Left colon (tissue), 2 donors: ENCODE measurements around the gene MLPH. TPM values are rescaled to one million over a fixed set of nuclear protein-coding genes. Genes with fewer than 3 reads are reported as not detected.

Source experiments
- ATAC-seq: fragments of 200-7000 bp; cut with Tn5 transposase; one replicate; pipeline ENCODE4 v1.9.1; 2020; ENCODE audit warnings: mild to moderate bottlenecking, moderate library complexity
- DNase-seq, 2 donors: peaks; one replicate each; pipeline ENCODE4 v3.0.0-alpha.2; 2020
- intact Hi-C, 2 donors: fragments of 100-400 bp; cut with DNase I in 1 of 2; cut with micrococcal nuclease in 1 of 2; formaldehyde crosslinking; loops; one replicate each; pipeline versions ENCODE4 v1.11.2 to v1.14.0; 2022; cut with DNase I, micrococcal nuclease
- total RNA-seq, 2 donors: library from RNA; stranded (reverse); fragmentation: NEBNext Ultra II Directional; extraction: Animal tissue kit (Norgen Biotek cat#: 25700); gene quantifications; one replicate each; pipeline ENCODE4 v1.2.1, GENCODE V29; 2021
- donor health status: DM: no; HTN: no; CAD: no.
- donor health status: DM: yes; HTN: yes; CAD: no.

Gene MLPH
- total RNA-seq, 2 donors from 2014 or later: 117 to 139 TPM

DNA sequence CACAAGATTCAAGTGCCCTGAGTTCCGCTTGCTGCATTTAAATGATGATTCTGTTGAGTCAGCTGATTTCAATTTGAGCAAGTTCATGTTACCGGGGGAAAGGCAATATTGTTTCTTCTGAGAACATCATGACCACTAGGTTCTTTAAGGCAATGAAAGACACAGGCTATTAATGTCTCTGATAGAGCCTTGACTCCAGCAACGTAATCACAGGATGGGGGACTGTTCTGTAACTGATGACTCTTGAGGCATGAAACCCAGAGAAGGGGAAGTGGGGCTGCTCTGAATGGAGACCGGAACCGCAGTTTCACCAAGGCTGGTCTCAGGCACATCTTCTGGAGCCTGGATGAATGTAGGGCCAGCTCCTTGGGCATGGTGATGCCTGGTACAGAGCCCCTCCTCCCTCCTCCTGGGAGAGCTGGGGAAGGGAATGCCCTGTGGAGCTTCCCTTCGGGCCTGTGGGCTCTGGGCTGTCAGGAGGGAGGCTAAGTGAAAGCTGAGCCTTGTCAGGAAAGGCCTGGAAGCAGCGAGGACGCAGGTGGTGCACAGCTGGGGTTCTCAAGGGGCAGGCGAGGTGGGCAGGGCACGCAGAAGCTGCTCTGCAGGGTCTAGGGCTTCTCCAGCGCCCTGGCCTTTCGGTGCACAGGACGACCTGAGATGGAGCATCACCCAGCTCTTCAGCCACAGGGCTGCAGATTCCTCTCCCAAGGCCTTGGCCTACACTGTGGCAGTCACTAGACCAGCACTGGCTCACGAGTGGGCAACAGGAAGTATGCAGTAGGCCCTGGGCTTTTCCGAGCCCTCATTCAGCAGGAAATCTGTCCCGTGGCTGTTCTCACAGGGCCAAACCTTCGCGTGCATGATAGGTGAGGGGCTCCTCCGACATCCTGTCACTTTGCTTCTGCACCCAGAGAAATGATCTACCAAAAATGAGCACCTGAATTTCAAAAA lies 42.7 kb downstream of the MLPH start:
- ATAC-seq (no peak), DNase-seq (no peak)
- intact Hi-C loops: no loop called here

DNA sequence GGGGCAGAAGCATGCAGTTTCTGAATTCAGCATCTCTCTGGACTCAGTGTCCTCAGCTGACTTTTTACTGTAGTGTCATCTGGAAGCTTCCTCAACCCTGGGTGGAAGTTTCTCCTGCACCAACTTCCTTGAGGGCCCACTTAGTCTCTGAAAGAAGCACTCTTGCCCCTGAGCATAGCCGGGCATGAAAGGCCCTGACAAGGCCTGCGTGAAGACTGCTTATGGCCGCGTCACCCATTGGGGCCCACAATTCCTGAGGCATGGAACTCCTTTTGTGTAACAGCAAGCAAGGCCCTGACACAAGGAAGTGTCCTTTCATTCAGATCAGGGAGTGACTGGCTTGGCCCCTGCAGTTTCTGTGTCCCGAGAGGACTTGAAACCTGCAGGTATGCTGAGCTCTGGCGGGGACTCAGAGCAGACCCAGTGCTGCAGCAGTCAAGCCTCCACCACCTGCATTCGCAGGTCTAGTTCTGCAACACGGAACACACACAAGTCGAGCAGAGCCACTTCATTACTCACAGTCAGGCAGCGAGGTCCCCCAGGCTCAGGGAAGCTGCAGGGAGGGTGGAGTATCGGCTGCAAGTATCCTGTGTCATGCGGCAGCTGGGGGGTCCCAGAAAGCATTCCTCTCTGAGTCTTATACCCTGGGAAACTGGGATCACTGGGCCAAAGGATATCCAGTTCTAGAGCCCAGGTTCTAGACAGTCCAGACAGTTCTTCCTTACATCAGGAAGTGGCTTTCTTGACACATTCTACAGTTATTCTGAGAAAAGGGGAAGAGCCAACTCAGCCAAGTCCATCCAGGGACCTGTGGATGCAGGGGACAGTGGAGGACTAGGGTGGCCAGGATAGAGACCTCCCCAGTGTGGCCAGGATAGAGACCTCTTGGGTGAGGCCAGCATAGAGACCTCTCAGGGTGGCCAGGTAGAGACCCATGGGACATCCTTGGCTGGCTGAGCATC lies 43.7 kb downstream of the MLPH start:
- no peak for ATAC-seq
- intact Hi-C loops: no loop called here
- no peak for DNase-seq

DNA sequence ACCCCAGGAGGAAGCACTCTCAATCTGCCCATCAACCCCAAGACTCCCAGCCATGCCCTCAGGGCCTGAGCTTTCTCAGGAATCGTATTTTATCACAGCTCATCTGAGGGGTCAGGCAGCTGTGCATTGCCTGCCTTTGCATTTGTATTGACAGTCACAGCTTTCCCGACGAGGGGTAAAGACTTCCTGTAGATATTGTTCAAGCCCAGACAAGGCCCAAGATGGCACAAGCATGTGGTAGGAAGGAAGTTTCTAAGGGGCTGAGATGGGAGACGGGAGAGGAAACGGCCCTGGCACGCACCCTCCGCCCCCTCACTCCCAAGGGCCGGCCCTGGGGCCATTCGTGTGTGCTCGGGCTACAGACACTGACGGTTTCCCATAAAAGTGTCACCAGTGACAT lies 45.1 kb downstream of the MLPH start:
- ATAC-seq: no peak
- no peak for DNase-seq
- intact Hi-C loops: no loop called here

DNA sequence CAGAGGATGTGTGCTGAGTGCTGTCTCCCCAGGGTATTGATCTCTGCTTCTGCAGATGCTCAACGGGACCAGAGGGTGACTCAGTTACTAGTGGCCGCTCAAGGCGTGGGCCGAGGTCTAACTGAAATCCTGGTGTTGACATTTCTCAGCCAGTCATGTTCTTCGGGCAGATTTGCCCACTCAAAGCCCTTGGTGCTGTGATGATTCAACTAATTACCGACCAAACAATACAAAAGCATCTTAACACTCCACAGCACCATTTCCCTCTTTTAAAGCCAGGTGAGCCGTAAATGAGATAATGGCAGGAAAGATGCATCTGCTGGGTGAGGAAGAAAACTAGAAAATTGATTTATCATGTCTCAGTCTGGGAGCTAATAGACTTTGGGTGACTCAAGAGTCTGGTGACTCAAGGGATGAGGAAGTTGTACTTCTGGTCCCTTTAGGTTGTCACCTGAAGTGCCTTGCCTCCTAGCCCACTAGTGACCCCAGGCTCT lies 46.7 kb downstream of the MLPH start:
- intact Hi-C loops: no loop called here
- DNase-seq (no peak), ATAC-seq (no peak)

DNA sequence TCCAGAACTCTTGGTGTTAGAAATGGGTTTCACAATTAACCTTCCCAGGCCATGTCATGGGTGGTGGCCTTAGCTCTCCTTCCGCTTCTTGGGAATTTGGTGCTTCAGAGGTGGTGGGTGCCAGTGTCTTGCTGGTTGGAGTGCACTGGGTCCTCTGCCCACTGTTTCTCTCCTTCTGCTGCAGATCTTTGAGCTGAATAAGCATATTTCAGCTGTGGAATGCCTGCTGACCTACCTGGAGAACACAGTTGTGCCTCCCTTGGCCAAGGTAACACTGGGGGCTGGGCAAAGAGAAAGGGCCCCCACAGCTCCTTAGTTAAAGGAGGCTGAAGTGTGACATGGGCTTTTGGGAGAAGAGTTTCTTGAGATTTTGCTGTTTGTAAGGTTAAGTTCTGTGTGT lies 47.3 kb downstream of the MLPH start:
- DNase-seq (no peak), ATAC-seq (no peak)
- intact Hi-C loops: no loop called here

DNA sequence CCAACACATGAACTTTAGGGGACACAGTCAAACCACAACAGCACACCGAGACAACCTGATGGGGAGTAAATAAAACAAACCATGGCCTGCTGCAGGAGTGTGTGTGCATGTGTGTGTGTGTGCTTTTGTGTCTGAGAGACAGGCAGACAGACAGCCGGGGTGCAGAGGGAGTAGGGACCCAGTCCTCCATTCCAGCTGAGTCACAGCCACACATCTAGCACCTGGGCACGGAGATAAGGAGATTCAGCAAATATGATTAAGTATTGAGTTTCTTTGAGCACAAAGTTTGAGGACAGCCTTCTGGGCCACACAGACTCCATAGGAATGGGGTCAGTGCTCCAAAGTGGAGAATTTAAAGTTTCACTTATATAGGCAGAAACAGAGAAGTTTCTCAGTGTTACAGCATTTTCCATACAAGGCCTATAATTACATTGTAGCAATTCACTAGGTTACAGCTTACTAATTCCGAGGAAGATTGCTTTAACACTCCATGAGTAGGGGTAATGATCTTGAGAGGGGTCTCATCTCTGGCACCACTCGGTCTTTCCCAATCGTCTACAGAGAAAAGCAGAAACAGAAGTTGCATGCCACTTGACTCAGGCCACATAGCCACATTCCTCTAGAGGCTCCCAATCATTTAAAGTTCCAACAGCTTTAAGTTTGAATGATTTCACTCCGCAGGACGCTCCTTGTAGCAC lies 48.5 kb downstream of the MLPH start:
- DNase-seq (no peak), ATAC-seq (no peak)
- intact Hi-C loops: no loop called here

DNA sequence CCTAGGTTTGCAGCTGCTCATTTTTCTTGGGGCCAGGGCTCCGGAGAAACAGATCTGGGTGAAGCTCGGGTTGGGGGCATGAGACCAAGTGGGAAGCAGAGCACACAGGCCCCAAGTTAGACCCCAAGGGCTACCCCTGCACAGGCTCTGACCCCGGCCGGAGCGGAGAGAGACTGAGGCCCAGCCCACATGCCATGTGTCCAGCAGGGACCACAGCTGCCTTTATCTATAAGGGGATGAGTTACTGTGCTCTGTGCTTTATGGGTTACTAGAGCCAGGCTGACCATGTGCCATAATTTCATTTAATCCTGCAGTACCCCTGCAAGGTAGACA lies 49.0 kb downstream of the MLPH start:
- no peak for DNase-seq
- no peak for ATAC-seq
- intact Hi-C loops: no loop called here

DNA sequence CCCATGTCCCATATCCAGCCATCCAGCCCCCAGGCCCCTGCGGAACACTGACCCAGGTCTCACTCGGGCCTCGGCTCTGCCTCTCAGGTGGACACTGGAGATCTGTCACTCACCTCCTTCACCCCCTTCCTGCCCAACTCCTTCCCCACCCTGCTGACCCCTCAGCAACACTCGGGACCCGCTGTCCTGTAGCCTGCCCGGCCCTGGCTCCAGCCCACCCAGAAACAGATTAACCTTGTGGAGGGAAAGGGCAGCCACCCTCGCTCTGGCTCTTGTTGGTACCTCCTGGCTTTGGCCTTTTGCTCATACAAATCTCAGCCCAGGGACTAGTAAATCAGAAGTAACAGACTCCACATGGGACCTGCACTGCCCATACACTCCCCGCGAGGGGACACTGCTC lies 49.6 kb downstream of the MLPH start:
- intact Hi-C loops: no loop called here
- DNase-seq (no peak), ATAC-seq (no peak)

DNA sequence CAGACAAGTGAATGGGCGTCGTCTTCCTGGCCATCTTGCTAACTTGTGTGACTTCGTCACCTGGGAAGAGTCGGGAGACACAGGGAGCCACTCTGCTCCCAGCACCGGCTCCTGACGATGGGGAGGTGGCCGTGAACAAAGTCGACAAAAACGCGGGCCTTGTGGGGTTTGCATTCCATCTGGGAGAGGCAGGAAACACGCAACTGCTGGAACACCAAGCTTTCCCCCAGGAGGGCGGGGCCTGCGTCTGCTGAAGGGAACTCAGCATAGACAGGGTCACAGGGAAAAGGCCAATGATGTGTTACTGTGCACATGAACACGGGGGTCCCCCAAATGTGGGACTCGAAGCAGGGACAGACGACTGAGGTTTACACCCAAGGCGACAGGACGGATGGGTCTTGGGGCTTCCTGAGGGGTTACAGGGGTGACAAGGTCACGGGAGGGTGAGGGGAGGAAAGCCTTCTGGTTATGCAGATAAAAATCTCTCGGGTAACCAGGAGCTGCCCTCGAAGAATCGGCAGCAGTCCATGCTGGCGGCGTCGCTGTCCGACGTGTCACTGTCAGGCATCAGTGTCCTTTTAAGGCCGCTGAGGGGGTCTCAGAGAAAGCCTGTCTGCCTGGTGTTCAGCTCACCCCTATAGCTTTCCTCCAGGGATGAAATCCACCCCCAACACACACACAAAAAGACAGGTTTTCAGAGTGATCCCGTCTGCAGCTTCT lies 51.1 kb downstream of the MLPH start:
- intact Hi-C loops: no loop called here
- DNase-seq: no peak
- no peak for ATAC-seq

DNA sequence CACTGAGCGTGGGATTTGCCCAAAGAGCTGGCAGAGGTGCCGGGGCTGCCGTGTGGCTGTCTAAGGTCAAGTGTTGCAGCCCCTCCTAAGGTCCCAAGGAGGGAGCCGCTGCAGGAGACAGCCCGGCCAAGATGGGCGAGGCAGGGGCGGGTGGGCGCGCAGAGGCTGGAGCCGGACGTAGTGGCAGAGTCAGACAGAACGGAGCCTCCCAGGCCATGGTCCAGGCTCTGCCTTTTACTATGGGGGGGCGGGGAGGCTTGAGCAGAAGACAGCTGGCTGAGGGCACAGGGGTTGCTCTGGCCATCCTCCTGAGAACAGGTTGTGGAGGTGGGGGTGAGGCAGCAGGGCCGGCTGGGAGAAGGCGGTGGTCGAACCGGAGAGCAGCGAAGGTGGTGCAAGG lies 51.9 kb downstream of the MLPH start:
- intact Hi-C loops: no loop called here
- DNase-seq: no peak
- ATAC-seq: peak; percentile 17

DNA sequence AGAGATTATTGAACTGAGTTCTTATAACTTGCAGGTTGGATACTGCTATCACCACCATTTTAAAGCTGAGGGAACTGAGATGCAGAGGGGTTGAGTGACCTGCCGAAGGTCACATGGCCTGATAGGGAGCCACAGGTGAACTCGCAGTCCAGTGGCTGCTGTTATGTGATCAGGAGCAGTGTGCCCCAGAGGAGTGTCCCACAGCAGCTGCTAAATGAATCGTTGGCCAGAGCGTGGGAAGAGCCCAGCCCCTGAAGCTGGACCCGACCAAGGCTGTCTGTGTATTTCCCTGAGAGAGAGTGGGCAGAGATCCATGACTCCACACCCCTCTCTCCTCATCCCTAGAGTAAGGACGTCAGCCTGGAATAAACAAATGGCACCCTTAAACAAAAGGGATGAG lies 52.6 kb downstream of the MLPH start:
- intact Hi-C loops: no loop called here
- DNase-seq: no peak
- ATAC-seq: no peak

DNA sequence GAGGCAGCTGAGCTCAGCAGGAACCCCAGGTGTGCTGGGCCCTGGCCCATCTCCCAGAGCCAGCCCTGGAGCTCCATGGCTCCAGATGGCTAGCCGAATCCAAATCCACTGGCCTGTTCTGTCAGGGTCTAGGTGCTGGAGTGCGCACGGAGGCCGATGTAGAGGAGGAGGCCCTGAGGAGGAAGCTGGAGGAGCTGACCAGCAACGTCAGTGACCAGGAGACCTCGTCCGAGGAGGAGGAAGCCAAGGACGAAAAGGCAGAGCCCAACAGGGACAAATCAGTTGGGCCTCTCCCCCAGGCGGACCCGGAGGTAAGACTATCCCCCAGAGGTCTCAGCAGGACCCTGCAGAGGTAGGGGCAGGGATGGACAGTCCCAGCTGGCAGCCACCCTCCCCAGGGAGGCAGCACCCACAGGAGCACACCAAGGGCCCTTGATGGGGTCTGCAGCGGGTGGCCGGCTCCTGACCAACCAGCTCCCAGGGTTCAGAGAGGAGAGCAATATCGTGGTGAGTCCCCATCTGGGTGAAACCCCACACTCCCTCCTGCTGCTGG lies 53.2 kb downstream of the MLPH start:
- intact Hi-C loops: no loop called here
- peak; percentile 5 for ATAC-seq
- DNase-seq: no peak

DNA sequence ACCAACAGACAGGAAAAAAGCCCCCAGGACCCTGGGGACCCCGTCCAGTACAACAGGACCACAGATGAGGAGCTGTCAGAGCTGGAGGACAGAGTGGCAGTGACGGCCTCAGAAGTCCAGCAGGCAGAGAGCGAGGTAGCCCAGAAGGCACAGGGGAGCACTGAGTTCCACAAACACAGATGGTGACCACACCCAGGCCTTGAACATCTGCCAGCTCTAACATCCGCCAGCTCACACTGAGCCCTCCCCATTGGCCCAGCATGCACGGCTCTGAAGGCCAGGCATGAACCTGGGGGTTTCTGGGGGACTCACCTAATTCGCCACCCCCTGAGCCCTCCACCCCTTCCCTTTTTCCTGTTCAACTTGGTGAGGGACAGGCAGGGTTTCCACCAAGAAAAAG lies 53.8 kb downstream of the MLPH start:
- intact Hi-C loops: no loop called here
- DNase-seq (peak; percentile 79 to 86), ATAC-seq (peak; percentile 95)

DNA sequence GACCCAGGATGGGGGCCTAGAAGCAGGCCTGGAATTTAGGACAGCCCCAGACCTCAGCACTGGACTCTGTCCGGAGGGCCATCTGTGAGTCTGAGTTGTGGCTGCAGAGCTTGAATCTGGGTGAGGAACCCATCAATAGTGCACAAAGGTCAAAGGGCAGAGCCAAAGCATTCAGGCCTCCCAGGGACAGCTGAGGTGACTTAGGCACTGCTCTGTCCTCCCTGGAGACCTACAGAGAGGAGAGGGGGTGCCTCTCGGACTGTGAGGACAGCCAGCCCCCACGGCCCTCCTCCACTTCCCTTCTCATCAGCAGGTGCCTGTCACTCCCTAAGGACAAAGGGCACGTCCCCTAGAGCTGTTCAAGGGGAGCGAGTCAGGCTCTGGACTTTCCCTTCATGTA lies 54.2 kb downstream of the MLPH start:
- intact Hi-C loops: no loop called here
- no peak for DNase-seq
- ATAC-seq: peak; percentile 38

DNA sequence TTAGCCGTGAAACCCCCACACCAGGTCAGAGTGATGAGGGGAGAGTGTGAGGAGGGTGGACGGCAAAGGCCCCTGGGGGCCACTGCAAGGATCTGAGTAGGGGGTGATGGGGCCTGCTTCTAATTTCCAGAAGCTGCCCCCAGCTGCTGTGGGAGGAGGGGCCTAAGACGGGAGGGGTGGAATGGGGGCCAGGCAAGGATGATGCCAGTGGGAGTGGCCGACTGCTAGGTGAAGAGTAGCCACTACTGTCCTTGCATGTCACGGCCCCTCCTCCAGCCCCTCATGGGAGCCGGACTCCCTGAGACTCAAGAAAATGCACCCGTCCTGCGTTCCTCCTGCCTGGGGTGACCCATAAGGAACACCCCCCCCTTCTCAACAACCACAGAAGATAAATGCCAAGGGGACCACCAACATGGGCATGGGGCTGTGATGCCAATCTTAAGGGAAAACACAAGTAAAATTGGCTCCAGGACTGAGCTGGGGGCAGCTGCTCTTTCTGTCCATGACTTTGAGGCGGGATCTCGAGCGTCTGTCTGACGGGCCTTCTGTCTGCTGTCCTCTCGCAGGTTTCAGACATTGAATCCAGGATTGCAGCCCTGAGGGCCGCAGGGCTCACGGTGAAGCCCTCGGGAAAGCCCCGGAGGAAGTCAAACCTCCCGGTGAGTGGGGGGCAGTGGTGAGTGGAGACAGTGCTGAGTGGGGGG lies 55.1 kb downstream of the MLPH start:
- DNase-seq: no peak
- intact Hi-C loops: no loop called here
- ATAC-seq: no peak

DNA sequence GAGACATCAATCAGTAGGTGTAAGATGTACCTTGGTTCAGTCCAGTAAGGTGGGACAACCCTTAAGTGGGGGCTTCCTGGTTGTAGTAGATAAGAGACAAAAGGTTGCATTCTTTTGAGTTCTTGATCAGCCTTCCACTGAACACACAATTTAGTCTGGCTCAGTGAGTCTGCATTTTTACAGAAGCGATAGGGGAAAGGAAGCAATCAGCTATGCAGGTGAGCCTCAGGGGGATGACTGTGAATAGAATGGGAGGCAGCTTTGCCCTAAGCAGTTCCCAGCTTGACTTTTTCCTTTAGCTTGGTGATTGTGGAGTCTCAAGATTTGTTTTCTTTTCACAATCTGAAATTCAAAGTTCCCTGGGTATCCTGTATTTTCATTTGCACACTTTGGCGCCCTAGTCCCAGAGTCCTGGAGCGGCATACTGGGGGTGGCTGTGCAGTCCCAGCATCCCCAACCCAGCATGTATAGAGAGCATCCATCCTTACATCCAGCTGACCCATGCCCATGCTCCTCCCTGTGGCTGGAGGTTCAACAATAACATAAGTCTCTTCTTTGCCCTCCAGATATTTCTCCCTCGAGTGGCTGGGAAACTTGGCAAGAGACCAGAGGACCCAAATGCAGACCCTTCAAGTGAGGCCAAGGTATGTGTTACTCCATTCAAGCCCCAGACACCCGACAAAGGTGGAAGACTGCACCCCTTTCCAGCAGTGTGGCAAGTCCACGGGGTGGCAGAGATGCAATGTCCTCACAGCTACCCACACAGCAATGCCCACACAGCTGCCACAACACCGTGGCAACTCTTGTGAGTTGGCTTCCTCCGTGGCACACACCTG lies 59.2 kb downstream of the MLPH start:
- intact Hi-C loops: no loop called here
- DNase-seq (no peak), ATAC-seq (peak; percentile 15)

DNA sequence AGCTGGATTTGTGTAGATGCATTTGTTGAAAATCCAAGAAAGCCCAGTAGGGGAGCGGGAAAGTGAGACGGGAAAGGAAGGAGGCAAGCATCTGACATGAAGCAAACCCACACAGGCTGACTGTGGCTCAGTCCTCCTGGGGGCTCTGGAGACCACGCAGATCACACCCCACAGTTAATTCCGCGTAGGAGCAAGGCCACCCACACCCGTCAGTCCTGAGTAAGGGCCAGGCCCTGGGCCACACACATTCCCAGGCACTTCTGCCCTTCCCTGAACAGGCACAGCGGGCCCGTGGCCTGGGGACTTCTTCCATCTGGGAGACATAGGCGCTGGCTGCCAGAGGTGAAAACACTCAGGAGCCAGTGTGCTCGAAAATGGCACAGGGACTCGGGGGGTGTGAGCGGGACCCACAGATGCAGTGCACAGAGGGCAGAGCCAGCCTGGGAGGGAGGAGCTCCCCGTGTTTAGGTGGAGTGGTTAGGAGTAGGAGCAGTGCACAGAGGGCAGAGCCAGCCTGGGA lies 59.9 kb downstream of the MLPH start:
- no peak for DNase-seq

More for the DNA sequence above, 59.9 kb downstream of the MLPH start:
- ATAC-seq: peak; percentile 62
- intact Hi-C loops: no loop called here
